Mucosa of descending colon (tissue), 3 donors: Measurements from ENCODE around the gene LMTK2. TPM values are rescaled to one million over a fixed set of nuclear protein-coding genes. Genes with fewer than 3 reads are reported as not detected.
"Not testable (repeated sequence)": the region's sequence is repeated elsewhere in the genome, so short reads cannot be mapped to it uniquely, and the experiment has no call there.

Experiments
- ATAC-seq: fragments of 200-7000 bp; cut with Tn5 transposase; one replicate; pipeline ENCODE4 v1.9.1; 2020; ENCODE audit warnings: mild to moderate bottlenecking, moderate library complexity
- DNase-seq, 3 donors: peaks; one replicate each; pipeline ENCODE4 v3.0.0-alpha.2; 2020
- H3K36me3 ChIP-seq: fragments of 200-600 bp; one replicate; pipeline ENCODE4 v1.8.0; 2021; ENCODE audit warnings: low read depth, mild to moderate bottlenecking
- H3K4me1 ChIP-seq: fragments of 200-600 bp; one replicate; pipeline ENCODE4 v1.8.0; 2021; ENCODE audit warnings: low read depth, mild to moderate bottlenecking
- H3K4me3 ChIP-seq: fragments of 200-600 bp; one replicate; pipeline ENCODE4 v1.8.0; 2021; ENCODE audit warnings: mild to moderate bottlenecking
- H3K9me3 ChIP-seq: fragments of 200-600 bp; one replicate; pipeline ENCODE4 v1.8.0; 2021; ENCODE audit warnings: mild to moderate bottlenecking
- CTCF ChIP-seq: fragments of 200-600 bp; IDR thresholded peaks from one replicate; pipeline ENCODE4 v1.8.0; 2022; ENCODE audit warnings: antibody characterized with exemption, mild to moderate bottlenecking
- intact Hi-C, 2 donors: fragments of 100-400 bp; cut with DNase I in 1 of 2; cut with micrococcal nuclease in 1 of 2; formaldehyde crosslinking; loops; one replicate each; pipeline versions ENCODE4 v1.11.0 to v1.11.1; 2022; cut with DNase I, micrococcal nuclease
- total RNA-seq, 3 donors: library from RNA; stranded (reverse); fragmentation: NEBNext Ultra II Directional in 2 of 3; extraction: Animal tissue kit (Norgen Biotek cat#: 25700) in 2 of 3; gene quantifications; one replicate each; pipeline versions ENCODE4 v1.2.1 to v1.2.4, GENCODE V29; 2021 to 2023
- donor health status: DM: no; HTN: no; CAD: no; lungs with moderate emphysema.
- donor health status: DM: no; HTN: no; CAD: no.
- donor health status: DM: no; HTN: yes; CAD: no.

Gene LMTK2
- total RNA-seq, 3 donors from 2014 or later: 48.6 to 70.2 (median 52.9) TPM

GRCh38 chr7:98216941-98217622, 110.4 kb downstream of the LMTK2 start:
- intact Hi-C loops: no loop called here
- no peak for TF ChIP-seq CTCF
- Histone ChIP-seq H3K4me1 (no peaks in the 10 kb centered on the region), H3K9me3 (no peaks in the 10 kb centered on the region), H3K4me3 (no peak overlapping the region), H3K36me3 (no peaks in the 10 kb centered on the region)
- ATAC-seq: no peak
- peak in 2 of 3 donors; percentile 16 to 45 for DNase-seq

- no peaks in the 10 kb centered on the region for H3K36me3 ChIP-seq
- TF ChIP-seq CTCF: no peak
- intact Hi-C loops: no loop called here
- DNase-seq: peak in 2 of 3 donors; percentile 21 to 57
- ATAC-seq: no peak
- no peaks in the 10 kb centered on the region for H3K9me3 ChIP-seq
- H3K4me1 ChIP-seq: no peaks in the 10 kb centered on the region
- no peak overlapping the region for H3K4me3 ChIP-seq
These were observed 111.2 kb downstream of the LMTK2 start for GRCh38 chr7:98217623-98218582.

DNA sequence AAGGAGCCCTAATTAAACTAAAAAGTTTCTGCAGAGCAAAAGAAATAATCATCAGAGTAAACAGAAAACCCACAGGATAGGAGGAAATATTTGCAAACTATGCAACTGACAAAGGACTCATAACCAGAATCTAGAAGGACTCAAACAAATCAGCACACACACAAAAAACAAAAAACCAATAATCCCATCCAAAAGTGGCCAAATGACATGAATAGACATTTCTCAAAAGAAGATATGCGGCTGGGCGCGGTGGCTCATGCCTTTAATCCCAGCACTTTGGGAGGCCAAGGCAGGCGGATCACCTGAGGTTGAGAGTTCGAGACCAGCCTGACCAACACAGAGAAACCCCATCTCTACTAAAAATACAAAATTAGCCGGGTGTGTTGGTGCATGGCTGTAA, 112.7 kb downstream of the LMTK2 start:
- H3K4me3 ChIP-seq, H3K4me1 ChIP-seq, H3K36me3 ChIP-seq, intact Hi-C loops, H3K9me3 ChIP-seq, ATAC-seq: not testable (repeated sequence)
- DNase-seq: peak in 1 of 3 donors; percentile 8

DNA sequence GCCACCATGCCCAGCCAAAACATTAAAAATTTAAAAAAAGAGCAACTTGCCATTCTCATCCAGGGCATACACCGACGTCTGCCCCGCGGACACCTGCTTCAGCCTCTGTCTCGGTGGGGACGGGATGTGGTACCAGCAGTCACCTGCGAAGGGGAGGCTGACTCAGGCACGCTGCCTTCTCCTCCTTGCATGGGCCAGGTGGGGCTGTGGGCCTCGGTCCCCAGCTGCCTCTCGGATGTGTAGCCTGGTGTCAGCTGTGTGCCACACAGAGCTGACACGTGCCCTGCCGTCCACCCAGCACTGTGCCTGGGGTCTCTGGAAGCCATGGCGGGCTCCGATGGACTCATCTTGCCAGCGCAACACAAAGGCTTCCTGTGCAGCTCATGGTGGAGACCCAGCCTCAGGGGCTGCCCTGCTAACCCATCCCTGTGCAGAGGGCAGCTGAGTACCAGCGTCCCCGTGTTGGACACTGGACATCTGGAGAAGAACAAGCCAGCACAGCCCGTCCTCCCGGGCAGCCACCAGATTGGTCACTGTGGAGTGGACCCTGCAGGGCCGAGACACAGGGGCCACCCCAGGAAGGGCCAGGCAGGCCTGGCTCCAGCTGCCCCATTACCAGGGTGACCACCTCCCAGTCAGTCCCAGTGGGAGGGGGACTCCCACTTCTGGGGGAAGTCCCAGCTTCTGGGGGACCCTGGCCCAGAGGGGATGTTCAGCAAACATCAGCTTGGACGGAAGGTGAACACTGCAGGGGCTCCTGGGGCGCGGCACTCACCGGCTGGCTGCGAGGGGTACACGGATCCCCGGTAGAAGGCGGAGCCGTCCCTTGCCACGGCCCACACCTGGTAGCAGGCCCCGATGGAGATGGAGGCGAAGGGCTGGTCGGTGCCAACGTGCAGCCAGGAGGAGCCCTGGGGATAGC, 115.2 kb downstream of the LMTK2 start:
- ATAC-seq: no peak
- no peak overlapping the region for H3K4me3 ChIP-seq
- no peaks in the 10 kb centered on the region for H3K9me3 ChIP-seq
- no peak for TF ChIP-seq CTCF
- H3K4me1 ChIP-seq: no peaks in the 10 kb centered on the region
- H3K36me3 ChIP-seq: no peaks in the 10 kb centered on the region
- intact Hi-C loops: no loop called here
- DNase-seq: peak in 2 of 3 donors; percentile 16 to 52

DNA sequence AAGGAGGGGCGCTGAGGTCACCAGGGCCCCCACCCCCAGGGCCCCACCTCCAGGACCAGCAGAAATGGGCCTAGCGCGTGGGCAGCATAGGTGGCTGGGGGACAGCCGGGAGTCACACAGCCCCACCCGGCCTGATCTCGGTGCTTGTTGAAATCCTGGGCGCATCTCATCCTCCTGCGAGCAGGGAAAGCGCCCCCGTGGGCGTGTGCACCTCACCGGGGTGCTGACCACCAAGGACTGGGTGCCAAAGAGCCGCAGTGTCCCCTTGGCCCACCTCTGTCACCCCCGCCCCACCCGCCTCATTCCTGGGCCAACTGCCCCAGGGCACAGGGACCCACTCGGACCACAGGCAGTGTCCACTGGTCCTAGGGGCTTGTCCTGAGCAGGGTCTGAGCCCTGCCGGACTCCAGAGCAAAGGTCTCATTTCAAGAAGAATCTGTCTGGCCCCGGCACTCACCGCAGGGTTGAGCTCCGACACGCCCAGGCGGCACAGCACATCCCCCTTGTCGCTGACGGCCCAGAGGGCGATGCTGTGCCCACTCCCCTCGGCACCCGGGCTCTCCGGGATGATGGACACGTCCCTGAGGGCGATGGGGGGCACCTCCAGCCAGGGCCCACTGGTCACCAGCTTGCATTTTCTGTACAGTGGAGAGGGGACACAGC, 116.0 kb downstream of the LMTK2 start:
- ATAC-seq: no peak
- Histone ChIP-seq H3K9me3 (no peaks in the 10 kb centered on the region), H3K4me1 (no peaks in the 10 kb centered on the region), H3K4me3 (no peak overlapping the region), H3K36me3 (no peaks in the 10 kb centered on the region)
- intact Hi-C loops: no loop called here
- no peak for TF ChIP-seq CTCF
- peak in 2 of 3 donors; percentile 19 to 41 for DNase-seq
